A673 (cell line): ENCODE data around the gene NXPH2.

Experiments used
- CTCF ChIP-seq: fragments of 300-800, 200-600 bp; sonication (generic); conservative IDR thresholded peaks from 2 replicates; pipeline ENCODE4 v1.5.1; 2017; ENCODE audit warnings: low read depth, mild to moderate bottlenecking, antibody characterized with exemption, low read length, moderate library complexity, mixed read lengths
- EZH2 ChIP-seq: fragments of 200-600 bp; sonication (generic); IDR thresholded peaks from 2 replicates; pipeline ENCODE4 v1.6.1; 2017; ENCODE audit warnings: borderline replicate concordance, low read depth, mild to moderate bottlenecking, mixed read lengths, antibody characterized with exemption, low read length; ENCODE audit not compliant: poor library complexity, severe bottlenecking

- TF ChIP-seq CTCF (no peak), EZH2 (no peak)
Measured at GRCh38 chr2:138698428-138698827, 81.8 kb downstream of the NXPH2 start.
